Smooth muscle cell (in vitro differentiated cells): Measurements from ENCODE around the gene AGBL3. TPM values are rescaled to one million over a fixed set of nuclear protein-coding genes. Genes with fewer than 3 reads are reported as not detected.
"Not testable (repeated sequence)": the region's sequence is repeated elsewhere in the genome, so short reads cannot be mapped to it uniquely, and the experiment has no call there.

Source experiments
- DNase-seq: peaks from one replicate; lab custom pipeline; 2025; ENCODE audit not compliant: unreplicated experiment; lab: John Stamatoyannopoulos, UW
- H2AFZ ChIP-seq: fragments of 200-600 bp; sonication (generic); 2 replicates; pipeline ENCODE4 v1.6.0; 2016; ENCODE audit warnings: antibody characterized with exemption, low read depth, mild to moderate bottlenecking
- H3F3A ChIP-seq: fragments of 200-600 bp; sonication (generic); 2 replicates; pipeline ENCODE4 v1.6.0; 2017; ENCODE audit warnings: antibody characterized with exemption, low read depth
- H3K27ac ChIP-seq: fragments of 200-600 bp; sonication (generic); 2 replicates; pipeline ENCODE4 v1.5.1; 2016; ENCODE audit warnings: low read depth, mild to moderate bottlenecking
- H3K27me3 ChIP-seq: fragments of 200-600 bp; sonication (generic); 2 replicates; pipeline ENCODE4 v1.6.1; 2016; ENCODE audit warnings: low read depth, mild to moderate bottlenecking
- H3K36me3 ChIP-seq: fragments of 200-600 bp; sonication (generic); 2 replicates; pipeline ENCODE4 v1.5.1; 2016; ENCODE audit warnings: low read depth
- H3K4me1 ChIP-seq: fragments of 200-600 bp; sonication (generic); 2 replicates; pipeline ENCODE4 v1.5.1; 2016; ENCODE audit warnings: low read depth
- H3K4me2 ChIP-seq: fragments of 200-600 bp; sonication (generic); 2 replicates; pipeline ENCODE4 v1.6.0; 2016; ENCODE audit warnings: mild to moderate bottlenecking
- H3K4me3 ChIP-seq: fragments of 200-600 bp; sonication (generic); 2 replicates; pipeline ENCODE4 v1.5.1; 2016; ENCODE audit warnings: mild to moderate bottlenecking
- H3K79me2 ChIP-seq: fragments of 200-600 bp; sonication (generic); 2 replicates; pipeline ENCODE4 v1.6.0; 2016; ENCODE audit warnings: low read depth, mild to moderate bottlenecking
- H3K9ac ChIP-seq: fragments of 200-600 bp; sonication (generic); 2 replicates; pipeline ENCODE4 v1.6.0; 2016; ENCODE audit warnings: low read depth
- H3K9me3 ChIP-seq: fragments of 200-600 bp; sonication (generic); replicated peaks from 2 replicates; pipeline ENCODE4 v1.5.1; 2016; ENCODE audit warnings: low read depth
- H4K20me1 ChIP-seq: fragments of 200-600 bp; sonication (generic); 2 replicates; pipeline ENCODE4 v1.6.0; 2016; ENCODE audit warnings: low read depth
- WGBS: methylation state at CpG from one replicate; pipeline ENCODE4 v1.1.7; 2016; ENCODE audit warnings: low lambda C conversion rate; 5-methylcytosine and 5-hydroxymethylcytosine counted together
- polyA plus RNA-seq: library from polyadenylated mRNA; unstranded; fragments of >200 nt; fragmentation: Nextera tagmentation; extraction: Ambion mirVana; gene quantifications from 2 replicates; pipeline ENCODE4 v1.2.1, GENCODE V29; 2016
- total RNA-seq: library from RNA; depleted of rRNA; stranded (reverse); fragments of >200 nt; gene quantifications from 2 replicates; pipeline ENCODE4 v1.2.3, GENCODE V29; 2014
- TF ChIP-seq, protein P1 (sequence below): fragments of 200-600 bp; sonication (generic); IDR thresholded peaks from 2 replicates; pipeline ENCODE4 v1.5.1; 2017; ENCODE audit warnings: borderline replicate concordance, mild to moderate bottlenecking, antibody characterized with exemption; ENCODE audit not compliant: insufficient read depth, poor library complexity, severe bottlenecking

The AGBL3 gene
- total and polyA plus RNA-seq, 2 experiments from 2014 or later = 0.23 to 2.5 TPM

GRCh38 chr7:135001390-135002165 lies 15.3 kb downstream of the AGBL3 start:
- TF ChIP-seq, protein P1, sequence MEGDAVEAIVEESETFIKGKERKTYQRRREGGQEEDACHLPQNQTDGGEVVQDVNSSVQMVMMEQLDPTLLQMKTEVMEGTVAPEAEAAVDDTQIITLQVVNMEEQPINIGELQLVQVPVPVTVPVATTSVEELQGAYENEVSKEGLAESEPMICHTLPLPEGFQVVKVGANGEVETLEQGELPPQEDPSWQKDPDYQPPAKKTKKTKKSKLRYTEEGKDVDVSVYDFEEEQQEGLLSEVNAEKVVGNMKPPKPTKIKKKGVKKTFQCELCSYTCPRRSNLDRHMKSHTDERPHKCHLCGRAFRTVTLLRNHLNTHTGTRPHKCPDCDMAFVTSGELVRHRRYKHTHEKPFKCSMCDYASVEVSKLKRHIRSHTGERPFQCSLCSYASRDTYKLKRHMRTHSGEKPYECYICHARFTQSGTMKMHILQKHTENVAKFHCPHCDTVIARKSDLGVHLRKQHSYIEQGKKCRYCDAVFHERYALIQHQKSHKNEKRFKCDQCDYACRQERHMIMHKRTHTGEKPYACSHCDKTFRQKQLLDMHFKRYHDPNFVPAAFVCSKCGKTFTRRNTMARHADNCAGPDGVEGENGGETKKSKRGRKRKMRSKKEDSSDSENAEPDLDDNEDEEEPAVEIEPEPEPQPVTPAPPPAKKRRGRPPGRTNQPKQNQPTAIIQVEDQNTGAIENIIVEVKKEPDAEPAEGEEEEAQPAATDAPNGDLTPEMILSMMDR = no peak
- Histone ChIP-seq H3K4me1 (no peaks in the 10 kb centered on the region), H3K9me3 (no peaks in the 10 kb centered on the region), H3K27ac (no peak overlapping the region), H3K9ac (no peak overlapping the region), H3K79me2 (no peaks in the 10 kb centered on the region), H4K20me1 (no peaks in the 10 kb centered on the region), H3K4me2 (no peak overlapping the region), H2AFZ (no peak overlapping the region), H3K4me3 (no peak overlapping the region), H3K27me3 (no peaks in the 10 kb centered on the region), H3F3A (no peaks in the 10 kb centered on the region), H3K36me3 (no peaks in the 10 kb centered on the region)
- WGBS = 100% methylated on average over 1 of the region's 1 CpG
- no peak for DNase-seq

DNA sequence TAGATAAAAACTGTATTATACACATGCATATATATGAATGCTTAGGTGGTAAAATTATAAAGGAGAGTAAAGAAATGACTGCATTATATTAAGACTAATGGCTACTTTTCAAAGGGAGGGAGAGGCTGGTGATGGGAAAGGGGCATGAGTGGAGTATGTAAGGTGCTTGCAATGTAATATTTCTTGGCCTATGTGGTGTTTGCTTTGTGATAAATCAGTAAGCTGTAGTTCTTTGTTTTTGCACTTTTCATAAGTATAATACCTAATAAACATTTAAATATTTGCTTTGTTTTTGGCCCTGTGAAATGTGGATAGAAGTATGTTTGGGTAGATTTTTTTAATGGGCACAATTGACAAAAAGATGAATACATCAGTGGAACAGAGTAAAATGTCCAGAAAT lies 25.9 kb downstream of the AGBL3 start:
- Histone ChIP-seq H3K9ac (no peak overlapping the region), H3K4me3 (no peak overlapping the region)

GRCh38 chr7:135023622-135024021 lies 37.3 kb downstream of the AGBL3 start:
- H3K27me3 ChIP-seq = no peaks in the 10 kb centered on the region
- 80% methylated on average over 2 of the region's 2 CpGs for WGBS
- TF ChIP-seq, protein P1 = no peak

More for the DNA sequence above, 25.9 kb downstream of the AGBL3 start:
- TF ChIP-seq, protein P1 = no peak
- Histone ChIP-seq H3K4me1 (no peaks in the 10 kb centered on the region), H3F3A (no peaks in the 10 kb centered on the region), H3K27me3 (no peaks in the 10 kb centered on the region), H3K27ac (no peak overlapping the region), H3K4me2 (no peak overlapping the region), H4K20me1 (no peaks in the 10 kb centered on the region), H3K36me3 (no peaks in the 10 kb centered on the region), H2AFZ (no peak overlapping the region), H3K79me2 (no peaks in the 10 kb centered on the region), H3K9me3 (peaks cover 1% of the 10 kb centered on the region)
- DNase-seq = no peak

GRCh38 chr7:135035252-135035651 lies 48.9 kb downstream of the AGBL3 start:
- WGBS = 78% methylated on average over 2 of the region's 2 CpGs
- H4K20me1 ChIP-seq = no peaks in the 10 kb centered on the region
- H3K27ac ChIP-seq = no peak overlapping the region
- H3K9ac ChIP-seq = no peak overlapping the region
- H3K36me3 ChIP-seq = no peaks in the 10 kb centered on the region
- H3K4me3 ChIP-seq = no peak overlapping the region
- no peaks in the 10 kb centered on the region for H3K27me3 ChIP-seq
- H2AFZ ChIP-seq = no peak overlapping the region
- no peak for DNase-seq
- no peaks in the 10 kb centered on the region for H3K9me3 ChIP-seq
- no peaks in the 10 kb centered on the region for H3F3A ChIP-seq
- TF ChIP-seq, protein P1 = no peak
- H3K4me1 ChIP-seq = no peaks in the 10 kb centered on the region
- no peak overlapping the region for H3K4me2 ChIP-seq
- H3K79me2 ChIP-seq = no peaks in the 10 kb centered on the region

More at GRCh38 chr7:135023622-135024021, 37.3 kb downstream of the AGBL3 start:
- DNase-seq = no peak
- no peaks in the 10 kb centered on the region for H3K36me3 ChIP-seq
- H2AFZ ChIP-seq = no peak overlapping the region
- H3K9ac ChIP-seq = no peak overlapping the region
- no peak overlapping the region for H3K4me3 ChIP-seq
- H4K20me1 ChIP-seq = no peaks in the 10 kb centered on the region
- no peaks in the 10 kb centered on the region for H3K9me3 ChIP-seq
- H3K4me2 ChIP-seq = no peak overlapping the region
- no peaks in the 10 kb centered on the region for H3K79me2 ChIP-seq
- no peaks in the 10 kb centered on the region for H3K4me1 ChIP-seq
- H3K27ac ChIP-seq = no peak overlapping the region
- H3F3A ChIP-seq = no peaks in the 10 kb centered on the region

DNA sequence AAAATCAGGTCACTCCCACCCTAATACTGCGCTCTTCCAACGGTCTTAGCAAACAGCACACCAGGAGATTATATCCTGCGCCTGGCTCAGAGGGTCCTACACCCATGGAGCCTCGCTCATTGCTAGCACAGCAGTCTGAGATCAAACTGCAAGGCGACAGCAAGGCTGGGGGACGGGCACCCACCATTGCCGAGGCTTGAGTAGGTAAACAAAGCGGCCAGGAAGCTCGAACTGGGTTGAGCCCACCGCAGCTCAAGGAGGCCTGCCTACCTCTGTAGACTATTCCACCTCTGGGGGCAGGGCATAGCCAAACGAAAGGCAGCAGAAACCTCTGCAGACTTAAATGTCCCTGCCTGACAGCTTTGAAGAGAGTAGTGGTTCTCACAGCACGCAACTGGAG lies 80.7 kb downstream of the AGBL3 start:
- not testable (repeated sequence) for H3K9ac ChIP-seq, H3K4me3 ChIP-seq, H3K9me3 ChIP-seq, H3K4me2 ChIP-seq, H3K27ac ChIP-seq, DNase-seq, H3F3A ChIP-seq, H3K79me2 ChIP-seq, H3K36me3 ChIP-seq, H3K27me3 ChIP-seq, H3K4me1 ChIP-seq, H4K20me1 ChIP-seq, H2AFZ ChIP-seq
- WGBS = 94% methylated on average over 12 of the region's 12 CpGs
